Activated CD4-positive, alpha-beta T cell treated with anti-CD3 and anti-CD28 coated beads for 24 hours (primary cell): ENCODE measurements around the gene LPIN2.

Experiments
- DNase-seq, 2 donors: peaks; one replicate each; pipeline ENCODE4 v3.0.0-alpha.2; 2020; ENCODE audit warnings: low read depth in 2 of 2

Gene LPIN2

DNA sequence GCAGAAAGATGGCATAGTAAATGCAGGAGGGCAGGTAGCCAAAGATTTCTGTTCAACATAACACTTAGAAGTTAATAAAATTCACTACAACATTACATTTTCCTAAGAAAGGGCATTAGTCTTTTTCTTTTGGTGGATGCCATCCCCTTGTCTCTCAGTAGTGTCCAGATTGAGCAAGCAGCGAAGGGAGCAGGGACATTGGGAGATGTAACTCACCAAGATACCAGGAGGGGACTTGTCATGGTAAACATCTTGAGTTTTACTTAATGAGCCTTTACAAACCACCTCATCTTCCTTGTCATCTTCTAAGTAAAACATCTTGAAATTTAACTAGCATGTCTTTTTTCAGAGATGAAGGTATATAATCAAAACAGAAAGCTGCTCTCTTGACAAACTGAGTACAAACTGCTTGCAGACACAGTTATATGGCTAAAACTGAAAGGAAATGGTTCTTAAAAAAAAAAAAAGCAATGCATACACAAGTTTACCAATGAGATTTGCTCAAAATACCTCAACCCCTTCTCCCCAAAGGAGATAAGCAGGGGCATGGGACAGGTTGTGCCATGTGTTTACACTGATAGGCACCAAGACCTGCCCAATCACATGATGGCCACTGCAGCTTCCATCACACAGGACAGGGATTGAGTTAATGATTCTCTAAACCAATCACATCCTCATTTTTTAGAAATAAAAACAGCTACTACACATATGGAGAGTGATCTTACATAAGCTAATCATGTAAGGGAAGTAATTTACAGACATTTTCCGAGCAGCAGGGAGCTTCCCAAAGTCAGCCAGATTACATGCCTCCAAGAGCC, 30.3 kb downstream of the LPIN2 start:
- no peak for DNase-seq

DNA sequence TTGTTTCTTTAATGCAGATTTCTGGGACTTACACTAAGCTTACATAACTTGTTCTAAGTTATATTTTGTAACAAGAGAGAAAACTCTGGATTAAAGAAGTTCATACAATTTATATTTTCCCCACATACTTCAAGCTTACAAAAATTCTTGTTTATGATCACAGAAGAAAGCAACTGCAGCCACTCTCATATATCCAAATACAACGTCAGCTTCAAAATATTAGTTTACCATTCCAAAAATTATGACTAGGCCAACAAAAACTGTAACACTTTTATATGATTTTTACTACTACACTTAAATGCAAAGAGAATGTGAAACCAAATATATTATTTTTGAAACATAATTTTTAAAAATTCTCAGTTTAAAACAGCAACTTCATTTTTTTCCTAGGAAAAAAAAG, 30.9 kb downstream of the LPIN2 start:
- no peak for DNase-seq

DNA sequence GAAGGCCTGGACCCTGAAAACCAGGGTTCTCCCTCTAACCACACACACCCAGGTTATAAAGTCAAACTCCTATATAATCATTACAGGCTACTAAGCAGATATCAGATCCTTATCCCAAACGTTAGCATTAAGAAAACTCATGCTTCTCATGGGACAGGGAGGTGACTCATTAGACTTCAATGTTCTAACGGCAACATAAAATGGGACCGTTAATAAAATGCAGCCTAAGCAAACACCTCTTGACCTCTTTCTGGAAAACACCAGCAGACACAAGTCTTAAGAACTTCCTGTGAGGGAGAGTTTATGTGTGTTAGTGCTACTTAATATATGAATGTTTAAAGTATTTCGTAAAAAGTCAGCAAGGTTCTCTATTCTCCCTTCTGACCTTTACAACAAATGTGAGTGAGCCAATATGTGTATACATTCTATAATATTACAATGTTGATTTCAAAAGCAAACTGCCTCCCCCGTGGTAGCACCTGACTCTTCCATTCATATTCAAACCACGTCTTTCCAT, 31.7 kb downstream of the LPIN2 start:
- DNase-seq = no peak

DNA sequence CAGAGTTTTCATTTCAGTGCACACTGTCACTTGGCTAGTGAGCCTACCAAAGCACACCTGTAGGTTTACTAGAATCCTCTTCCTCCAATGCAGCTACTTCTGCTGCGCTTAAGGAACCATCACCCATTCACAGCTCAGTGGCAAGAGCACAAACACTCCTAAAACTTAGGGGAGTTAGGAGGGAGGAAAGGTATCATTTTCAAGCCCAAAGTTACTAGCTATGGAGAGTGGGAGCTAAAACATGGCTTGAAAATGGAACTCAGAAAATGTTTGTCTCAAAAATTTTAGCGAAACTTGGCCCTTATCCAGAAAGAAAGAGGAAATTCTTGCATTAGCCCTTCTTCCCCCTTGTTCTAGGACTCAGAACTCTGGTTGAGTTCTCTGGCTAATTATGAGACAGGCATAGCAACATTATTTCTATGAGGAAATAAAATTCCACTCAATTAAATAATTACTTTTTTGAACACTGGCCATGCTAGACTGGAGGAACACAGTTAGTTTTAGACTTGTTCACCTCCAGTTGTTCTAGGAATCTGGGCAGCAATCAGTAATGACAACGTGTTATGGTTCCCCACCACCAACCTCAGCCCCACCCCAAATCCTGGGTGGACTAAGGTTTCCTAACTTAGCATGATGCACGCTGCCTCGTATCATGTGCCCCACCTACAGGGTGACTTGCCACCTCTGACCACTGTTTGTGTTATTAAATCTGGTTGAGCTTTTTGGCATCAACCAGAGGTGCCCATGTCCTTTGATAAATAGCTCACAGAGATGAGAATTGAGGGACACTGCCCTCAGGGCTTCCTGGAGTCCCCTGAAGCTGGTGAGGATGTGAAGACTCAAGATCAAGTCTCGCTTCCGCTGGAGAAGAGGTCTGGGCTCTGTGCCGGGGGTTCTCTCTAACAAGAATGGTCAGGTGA, 32.8 kb downstream of the LPIN2 start:
- no peak for DNase-seq

DNA sequence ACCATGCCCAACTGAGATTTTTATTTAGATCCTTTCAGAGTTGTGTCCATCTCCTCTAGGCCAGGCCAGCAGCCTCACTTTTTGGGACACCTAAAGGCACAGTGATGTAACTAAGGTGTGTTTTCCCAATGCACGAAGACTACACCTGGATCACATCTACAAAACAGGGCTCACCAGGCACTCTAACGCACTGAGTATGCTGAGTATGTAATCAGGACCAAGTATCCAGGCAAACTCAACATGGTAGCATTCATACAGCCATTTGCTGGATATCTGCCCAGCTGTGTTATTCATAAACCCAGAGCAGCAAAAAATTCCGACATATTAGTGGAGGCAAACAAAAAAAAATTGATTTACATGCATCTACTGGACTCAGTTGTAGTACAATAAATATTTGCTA, 33.8 kb downstream of the LPIN2 start:
- no peak for DNase-seq

DNA sequence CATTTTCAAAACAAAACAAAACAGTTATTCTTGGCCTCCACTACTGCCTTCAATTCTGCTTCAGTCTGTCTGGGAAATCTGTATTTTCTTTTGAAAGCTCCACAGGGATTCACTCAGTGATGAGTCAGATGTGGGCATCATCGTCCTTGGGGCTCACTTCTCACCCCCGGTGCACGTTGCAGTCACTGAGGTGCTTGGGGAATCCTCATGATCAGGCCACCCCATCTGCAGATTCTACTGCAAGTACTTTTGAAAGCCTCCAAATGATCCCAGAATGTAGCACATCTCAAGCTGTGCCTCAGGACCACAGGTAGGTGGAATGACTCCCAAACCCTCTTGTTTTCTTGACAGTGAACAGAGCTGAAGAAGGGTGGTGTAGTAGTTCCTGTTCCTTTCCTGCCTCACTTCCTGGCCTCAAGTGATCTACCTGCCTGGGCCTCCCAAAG, 34.3 kb downstream of the LPIN2 start:
- DNase-seq = no peak

DNA sequence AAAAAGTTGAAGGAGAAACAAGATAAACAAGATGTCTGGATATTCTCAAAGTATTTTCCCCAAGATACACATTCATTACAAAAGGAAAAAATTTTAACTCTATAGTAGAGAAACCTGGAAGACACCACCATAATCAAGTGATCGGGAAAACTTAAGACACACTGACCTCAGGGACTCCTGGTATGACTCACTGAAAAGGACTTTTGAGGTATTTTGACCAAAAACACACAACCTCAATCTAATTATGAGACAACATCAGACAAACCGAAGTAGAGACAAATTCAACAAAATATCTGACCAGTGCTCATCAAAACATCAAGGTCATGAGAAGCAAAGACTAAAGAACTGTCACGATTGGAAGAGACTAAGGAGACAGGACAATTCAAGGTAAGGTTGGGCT, 34.7 kb downstream of the LPIN2 start:
- DNase-seq = no peak

DNA sequence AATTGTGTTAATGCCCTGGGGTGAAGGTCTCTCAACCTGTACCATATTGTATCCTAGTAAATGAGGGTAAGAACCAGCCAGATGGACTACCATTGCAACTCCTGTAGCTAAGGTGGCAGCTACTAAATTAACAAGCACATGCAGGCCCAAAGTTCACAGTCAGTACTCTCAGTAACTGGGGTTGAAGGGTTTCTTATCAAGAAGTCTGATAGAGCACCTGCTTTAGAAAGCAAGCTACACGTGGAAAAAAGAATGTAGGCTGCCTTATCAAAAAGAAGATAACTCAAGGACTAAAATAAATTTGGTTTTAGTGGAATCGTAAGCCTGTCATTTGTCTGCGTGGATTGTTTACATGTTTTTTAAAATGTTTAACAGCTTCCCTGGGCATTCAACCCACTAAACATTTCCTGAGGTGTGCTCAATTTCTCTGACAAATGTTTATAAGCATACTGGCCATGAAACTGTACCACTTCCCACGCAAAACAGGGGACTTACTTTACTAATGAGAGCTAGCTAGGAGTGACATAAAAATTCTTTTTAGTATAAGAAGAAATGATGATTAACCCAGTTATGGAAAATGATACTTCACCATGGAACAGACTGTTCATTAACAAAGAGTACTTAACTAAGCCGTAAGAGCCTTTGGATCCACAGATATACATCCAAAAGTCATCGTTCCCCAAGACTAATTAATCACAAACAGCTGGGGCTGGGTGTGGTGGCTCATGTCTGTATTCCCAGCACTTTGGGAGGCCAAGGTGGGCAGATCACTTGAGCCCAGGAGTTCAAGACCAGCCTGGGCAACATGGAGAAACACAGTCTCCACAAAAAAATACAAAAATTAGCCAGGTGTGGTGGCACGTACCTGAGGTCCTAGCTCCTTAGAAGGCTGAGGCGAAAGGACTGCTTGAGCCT, 36.5 kb downstream of the LPIN2 start:
- no peak for DNase-seq

DNA sequence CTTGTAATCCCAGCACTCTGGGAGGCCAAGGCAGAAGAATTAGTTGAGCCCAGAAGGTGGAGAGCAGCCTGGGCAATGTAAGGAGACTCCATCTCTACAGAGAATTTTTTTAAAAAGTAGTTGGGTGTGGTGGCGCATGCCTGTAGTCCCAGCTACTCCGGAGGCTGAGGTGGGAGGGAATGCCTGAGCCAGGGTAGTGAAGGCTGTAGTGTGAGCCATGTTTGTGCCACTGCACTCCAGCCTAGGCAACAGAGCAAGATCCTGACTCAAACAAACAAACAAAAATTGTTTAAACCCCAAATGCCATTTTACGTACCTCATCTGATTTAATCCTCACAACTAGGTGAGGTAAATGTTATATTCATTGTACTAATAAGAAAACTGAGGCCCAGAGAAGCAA, 38.2 kb downstream of the LPIN2 start:
- DNase-seq = no peak

DNA sequence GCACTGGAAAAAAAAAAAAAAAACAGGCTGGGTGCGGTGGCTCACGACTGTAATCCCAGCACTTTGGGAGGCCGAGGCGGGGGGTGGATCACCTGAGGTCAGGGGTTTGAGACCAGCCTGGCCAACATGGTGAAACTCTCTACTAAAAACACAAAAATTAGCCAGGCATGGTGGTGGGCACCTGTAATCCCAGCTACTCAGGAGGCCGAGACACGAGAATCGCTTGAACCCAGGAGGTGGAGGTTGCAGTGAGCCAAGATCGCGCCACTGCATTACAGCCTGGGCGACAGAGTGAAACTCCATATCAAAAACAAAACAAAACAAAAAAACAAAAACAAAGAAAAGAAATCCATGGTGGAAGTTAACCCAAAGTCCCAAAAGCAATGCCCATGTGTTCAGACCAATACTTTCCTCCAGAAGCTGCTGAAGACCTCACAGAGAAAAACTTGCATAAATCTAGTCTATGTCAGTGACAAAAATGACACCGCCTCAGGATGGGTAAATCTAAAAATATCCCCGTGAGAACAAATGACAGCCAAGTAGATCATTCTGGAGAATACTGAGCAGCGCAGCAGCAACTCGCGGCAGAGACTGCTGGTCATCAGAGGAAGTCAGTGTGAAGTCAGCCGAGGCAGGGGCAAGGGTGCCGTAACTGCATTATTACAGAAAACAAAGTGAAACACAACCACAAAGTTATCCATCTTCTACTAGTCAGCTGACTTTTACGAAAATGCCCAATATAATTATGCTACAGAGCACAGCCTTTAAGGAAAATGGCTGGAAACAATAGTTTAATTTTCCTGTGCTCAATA, 41.0 kb downstream of the LPIN2 start:
- no peak for DNase-seq

DNA sequence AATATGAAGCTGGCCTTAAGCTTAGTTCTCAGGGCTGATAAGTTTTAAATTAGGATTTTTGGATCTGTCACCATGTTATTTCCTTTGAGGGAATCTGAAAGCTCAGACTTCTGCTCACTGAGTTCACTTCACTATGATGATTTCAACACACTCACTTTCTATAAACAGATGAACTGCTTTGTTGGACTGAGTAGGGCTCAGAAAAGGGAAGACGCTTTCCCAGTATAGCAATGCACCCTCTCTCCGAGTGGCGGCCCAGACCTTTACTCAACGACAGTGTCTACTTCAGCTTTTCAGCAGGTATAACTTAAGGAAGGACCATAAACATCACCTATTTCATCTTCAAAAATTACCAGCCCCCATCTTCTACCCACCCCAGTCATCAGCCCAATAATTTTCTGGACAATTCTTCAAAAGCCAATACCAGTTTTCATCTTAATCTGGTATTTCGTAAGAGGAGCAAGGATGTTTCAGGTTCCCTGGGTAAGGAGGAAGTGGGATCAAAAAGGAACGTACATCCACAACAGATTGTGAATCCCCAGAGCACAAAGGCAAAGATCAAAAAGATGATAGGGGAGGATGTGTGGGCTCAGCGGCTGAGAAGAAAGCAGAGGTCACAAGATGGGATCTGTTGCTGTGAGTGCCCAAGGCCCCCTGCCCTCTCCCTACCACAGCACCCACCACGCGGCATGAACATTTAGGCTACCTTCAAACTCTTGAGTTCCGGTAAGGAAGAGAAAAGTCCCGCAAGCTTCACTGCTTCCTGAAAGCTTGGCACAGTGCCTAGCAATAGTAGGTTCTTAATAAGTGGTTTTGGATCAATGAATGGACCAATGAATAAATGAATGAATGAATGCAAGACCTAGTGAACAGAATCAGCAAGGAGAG, 41.9 kb downstream of the LPIN2 start:
- no peak for DNase-seq

DNA sequence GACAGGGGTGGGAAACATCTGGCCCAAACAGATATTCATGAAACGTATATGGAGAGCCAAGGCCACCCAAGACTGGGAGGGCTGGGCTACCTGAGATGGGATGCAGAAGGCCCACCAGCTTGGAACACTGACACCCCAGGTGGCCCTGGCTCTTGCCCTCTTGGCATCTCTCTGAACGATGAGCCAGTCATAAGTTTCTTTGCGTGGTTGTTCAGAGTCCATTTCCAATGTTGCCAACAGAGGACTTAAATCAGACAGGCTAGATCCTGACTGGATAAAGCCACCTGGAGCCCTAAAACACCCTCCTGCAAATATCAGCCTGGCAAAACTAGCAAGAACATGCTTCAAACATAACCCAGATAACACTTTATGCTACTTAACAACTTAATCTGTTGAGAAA, 42.6 kb downstream of the LPIN2 start:
- DNase-seq = no peak

DNA sequence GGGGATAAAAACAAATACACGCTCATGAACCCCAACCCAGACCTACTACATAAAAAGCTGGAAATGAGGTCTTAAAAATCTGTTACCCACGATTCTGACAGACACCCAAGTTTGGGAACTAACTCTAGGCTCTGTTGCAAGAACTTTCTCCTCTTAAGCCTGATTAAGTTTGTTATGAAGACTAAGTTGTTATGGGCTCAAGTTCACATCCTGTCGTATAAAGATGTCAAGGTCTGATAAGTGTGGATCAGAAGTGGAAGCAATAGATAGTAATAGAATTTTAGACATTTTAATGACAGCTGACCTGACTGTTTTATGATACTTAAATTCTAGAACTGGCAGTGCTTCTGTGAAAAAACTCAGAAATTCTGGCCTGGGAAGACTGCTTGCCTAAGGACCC, 43.2 kb downstream of the LPIN2 start:
- DNase-seq = no peak

DNA sequence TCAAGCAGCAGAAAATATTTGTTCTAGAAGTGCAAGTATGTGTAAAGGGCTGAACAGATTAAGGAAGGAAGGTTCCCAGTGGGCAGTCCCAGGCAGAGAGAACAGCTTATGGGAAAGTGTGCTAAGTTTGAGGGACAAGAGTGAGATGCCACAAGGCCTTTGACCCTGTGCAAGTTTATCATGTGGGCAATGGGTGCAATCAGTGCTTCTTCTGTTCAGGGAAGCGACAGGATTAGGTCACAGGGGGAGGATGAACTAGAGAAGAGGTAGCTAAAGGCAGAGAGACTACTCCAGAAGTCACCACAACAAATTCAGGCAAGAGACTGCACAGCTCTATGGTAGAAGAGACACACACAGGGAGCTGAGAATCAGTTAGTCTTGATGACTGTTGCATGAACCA, 44.3 kb downstream of the LPIN2 start:
- no peak for DNase-seq

DNA sequence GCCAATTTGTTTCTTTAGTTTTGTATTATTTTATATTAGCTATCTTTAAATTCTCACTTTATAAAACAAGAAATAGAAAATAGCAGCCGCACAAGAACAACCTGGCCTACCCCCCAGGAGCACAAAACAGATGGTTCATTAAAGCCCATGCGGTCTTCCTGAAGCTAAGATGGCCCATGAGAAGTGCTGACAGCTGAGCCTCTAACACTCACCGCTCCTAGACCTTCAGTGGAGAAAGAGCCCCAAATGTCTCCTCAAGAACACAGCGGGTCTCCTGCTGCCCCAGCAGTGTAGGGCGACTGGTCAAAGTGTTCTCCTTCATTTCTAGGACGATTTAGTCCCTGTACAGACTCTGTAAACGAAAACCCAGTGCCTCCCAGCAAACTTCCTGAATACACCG, 45.1 kb downstream of the LPIN2 start:
- no peak for DNase-seq

DNA sequence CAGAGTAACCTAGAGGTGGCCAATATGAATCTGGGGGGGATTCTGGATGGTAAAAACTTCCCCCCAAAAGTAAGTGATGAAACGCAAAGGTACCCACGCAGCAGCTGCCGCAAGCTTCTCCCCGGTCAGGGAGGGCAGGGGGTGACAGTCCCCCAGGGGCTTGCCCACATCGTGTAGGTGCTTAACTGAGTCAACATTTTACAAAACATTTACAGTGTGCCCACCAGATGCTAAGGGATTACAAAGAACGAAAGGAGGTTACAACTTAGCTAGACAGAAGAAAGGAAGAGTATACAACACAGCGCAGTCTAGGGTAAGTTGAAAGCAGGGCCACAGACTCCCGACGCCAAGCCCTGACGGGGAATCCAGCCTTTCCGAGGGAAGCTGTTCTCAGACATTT, 45.6 kb downstream of the LPIN2 start:
- DNase-seq = no peak

DNA sequence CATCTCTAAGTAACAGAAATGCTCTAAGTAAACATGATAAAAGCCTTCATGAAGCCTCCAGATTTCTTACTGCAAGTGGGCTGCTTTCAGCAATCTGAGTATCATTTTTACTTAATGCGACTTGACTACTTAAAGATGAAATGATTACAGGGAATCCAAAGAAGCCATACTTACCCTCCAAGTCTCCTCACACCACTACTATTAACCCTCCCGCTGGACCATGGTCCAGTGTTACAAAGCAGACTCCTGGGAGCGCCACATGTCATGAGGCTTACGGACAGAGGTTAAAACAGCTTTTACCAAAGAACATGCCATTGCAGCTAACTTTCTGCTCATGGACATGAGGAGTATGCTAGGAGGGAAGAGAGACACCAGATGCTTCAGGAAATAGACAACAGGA, 46.4 kb downstream of the LPIN2 start:
- DNase-seq = no peak

DNA sequence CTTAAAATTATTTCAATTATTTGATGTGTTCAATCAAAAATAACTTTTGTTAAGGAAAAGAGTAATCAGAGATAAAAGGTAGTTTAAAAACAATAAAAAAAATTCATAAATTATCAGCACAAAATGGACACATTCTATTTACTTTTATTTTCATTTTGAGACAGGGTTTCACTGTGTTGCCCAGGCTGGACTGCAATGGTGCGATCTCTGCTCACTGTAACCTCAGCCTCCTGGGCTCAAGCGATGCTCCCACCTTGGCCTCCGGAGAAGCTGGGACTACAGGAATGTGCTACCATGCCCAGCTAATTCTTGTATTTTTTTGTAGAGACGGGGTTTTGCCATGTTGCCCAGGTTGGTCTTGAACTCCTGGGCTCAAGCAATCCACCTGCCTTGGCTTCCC, 47.1 kb downstream of the LPIN2 start:
- no peak for DNase-seq

DNA sequence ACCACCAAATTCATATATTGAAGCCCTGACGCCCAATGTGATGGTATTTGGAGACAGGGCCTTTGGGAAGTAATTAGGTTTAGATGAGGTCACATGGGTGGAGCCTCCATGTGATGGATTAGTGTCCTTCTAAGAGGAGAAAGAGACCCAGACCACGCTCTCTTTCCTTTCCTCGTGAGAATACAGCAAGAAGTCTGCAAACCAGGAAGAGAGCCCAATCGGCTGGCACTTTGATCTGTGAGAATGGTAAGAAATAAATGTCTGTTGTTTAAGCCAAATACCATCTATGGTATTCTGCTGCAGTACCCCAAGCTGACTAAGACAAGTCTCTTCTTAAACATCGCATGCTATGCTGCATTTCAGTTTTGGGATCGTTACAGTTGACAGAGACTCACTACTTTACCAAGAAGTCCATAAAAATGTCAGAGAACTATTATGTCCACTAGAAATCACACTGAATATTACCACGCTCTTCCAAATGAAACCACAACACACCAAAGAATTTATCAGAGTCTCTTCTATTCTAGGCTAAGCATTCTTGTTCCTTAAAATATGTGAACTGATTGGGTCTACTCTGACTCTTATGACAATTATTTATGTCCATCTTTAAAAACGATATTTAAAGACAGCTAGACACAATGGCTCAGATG, 48.5 kb downstream of the LPIN2 start:
- no peak for DNase-seq
